WTC11 (cell line): Measurements from ENCODE around the gene LIN7B. TPM values are rescaled to one million over a fixed set of nuclear protein-coding genes. Genes with fewer than 3 reads are reported as not detected.

Experiments
- ATAC-seq: fragments of 200-7000 bp; cut with Tn5 transposase; 2 replicates; pipeline ENCODE4 v1.10.0; 2021; ENCODE audit warnings: mild to moderate bottlenecking, moderate library complexity
- CTCF ChIA-PET: fragments of 300-600 bp; sonication (Branson Sonifier 250); formaldehyde crosslinking; loops from one replicate; lab custom pipeline; 2021; ENCODE audit warnings: antibody characterized with exemption; lab: Charles Lee
- POLR2A ChIA-PET: fragments of 350-600 bp; sonication (Branson Sonifier 250); formaldehyde crosslinking; loops from one replicate; lab custom pipeline; 2021; ENCODE audit warnings: antibody characterized with exemption; lab: Charles Lee
- DNase-seq: peaks from one replicate; pipeline ENCODE4 v3.0.0; 2021; ENCODE audit warnings: low spot score
- H3K27ac Mint-ChIP-seq: 2 replicates; pipeline ENCODE4 v1.8.0; 2021; ENCODE audit warnings: mixed read lengths
- H3K27me3 Mint-ChIP-seq: 2 replicates; pipeline ENCODE4 v1.8.0; 2021; ENCODE audit warnings: low read depth, mild to moderate bottlenecking, moderate library complexity, mixed read lengths
- H3K36me3 Mint-ChIP-seq: 2 replicates; pipeline ENCODE4 v1.8.0; 2021; ENCODE audit warnings: mixed read lengths
- H3K4me1 Mint-ChIP-seq: 2 replicates; pipeline ENCODE4 v1.8.0; 2022; ENCODE audit warnings: mixed read lengths
- H3K4me3 Mint-ChIP-seq: 2 replicates; pipeline ENCODE4 v1.8.0; 2021; ENCODE audit warnings: mild to moderate bottlenecking, moderate library complexity, mixed read lengths
- H3K9me3 Mint-ChIP-seq: 2 replicates; pipeline ENCODE4 v1.8.0; 2021; ENCODE audit warnings: mixed read lengths
- ATF2 ChIP-seq: sonication (generic); formaldehyde crosslinking; IDR thresholded peaks from 2 replicates; pipeline ENCODE4 v1.8.1; 2022; ENCODE audit warnings: low read depth, missing genetic modification reagents, borderline replicate concordance
- CBFB ChIP-seq: sonication (generic); formaldehyde crosslinking; IDR thresholded peaks from 2 replicates; pipeline ENCODE4 v1.8.1; 2022; ENCODE audit warnings: mild to moderate bottlenecking, low read depth, missing genetic modification reagents
- CREB1 ChIP-seq: sonication (generic); formaldehyde crosslinking; IDR thresholded peaks from 2 replicates; pipeline ENCODE4 v1.8.0; 2023; ENCODE audit warnings: mild to moderate bottlenecking, missing genetic modification reagents
- E2F1 ChIP-seq: sonication (generic); formaldehyde crosslinking; IDR thresholded peaks from 2 replicates; pipeline ENCODE4 v1.8.0; 2022; ENCODE audit warnings: mild to moderate bottlenecking, missing genetic modification reagents
- E2F4 ChIP-seq: sonication (generic); formaldehyde crosslinking; IDR thresholded peaks from 2 replicates; pipeline ENCODE4 v1.8.1; 2022; ENCODE audit warnings: low read depth, mild to moderate bottlenecking, moderate library complexity, missing genetic modification reagents, borderline replicate concordance
- E2F5 ChIP-seq: sonication (generic); formaldehyde crosslinking; IDR thresholded peaks from 2 replicates; pipeline ENCODE4 v1.8.1; 2022; ENCODE audit warnings: mild to moderate bottlenecking, moderate library complexity, missing genetic modification reagents
- ETV6 ChIP-seq: sonication (generic); formaldehyde crosslinking; IDR thresholded peaks from 2 replicates; pipeline ENCODE4 v1.8.1; 2022; ENCODE audit warnings: mild to moderate bottlenecking, missing genetic modification reagents
- GTF2I ChIP-seq: fragments of 250-450 bp; sonication (Bioruptor Pico); conservative IDR thresholded peaks from 2 replicates; pipeline ENCODE4 v1.4.0; 2021; ENCODE audit warnings: mild to moderate bottlenecking
- HMGA2 ChIP-seq: fragments of 250-450 bp; sonication (Bioruptor Pico); IDR thresholded peaks from 2 replicates; pipeline ENCODE4 v1.4.0; 2021; ENCODE audit warnings: mild to moderate bottlenecking, moderate library complexity
- HMGXB4 ChIP-seq: sonication (generic); formaldehyde crosslinking; IDR thresholded peaks from 2 replicates; pipeline ENCODE4 v1.8.1; 2023; ENCODE audit warnings: mild to moderate bottlenecking, moderate library complexity, missing genetic modification reagents
- MYBL2 ChIP-seq: sonication (generic); formaldehyde crosslinking; IDR thresholded peaks from 2 replicates; pipeline ENCODE4 v1.8.1; 2023; ENCODE audit warnings: mild to moderate bottlenecking, moderate library complexity, missing genetic modification reagents
- NFATC4 ChIP-seq: fragments of 250-450 bp; sonication (Bioruptor Pico); IDR thresholded peaks from 2 replicates; pipeline ENCODE4 v1.9.0; 2021; ENCODE audit warnings: mild to moderate bottlenecking
- SOX15 ChIP-seq: fragments of 250-450 bp; sonication (Bioruptor Pico); IDR thresholded peaks from 2 replicates; pipeline ENCODE4 v1.9.0; 2021; ENCODE audit warnings: mild to moderate bottlenecking
- ZNF396 ChIP-seq: fragments of 250-450 bp; sonication (Bioruptor Pico); IDR thresholded peaks from 2 replicates; pipeline ENCODE4 v1.8.0; 2021; ENCODE audit warnings: mild to moderate bottlenecking, moderate library complexity, borderline replicate concordance
- ZNF532 ChIP-seq: fragments of 250-450 bp; sonication (Bioruptor Pico); IDR thresholded peaks from 2 replicates; pipeline ENCODE4 v1.9.0; 2021; ENCODE audit warnings: mild to moderate bottlenecking, borderline replicate concordance
- total RNA-seq: library from RNA; stranded (reverse); gene quantifications from 3 replicates; pipeline ENCODE4 v1.2.3, GENCODE V29; 2021

LIN7B gene
- total RNA-seq, 1 experiment from 2014 or later = 5.1 TPM

- H3K9me3 Mint-ChIP-seq = no peaks in the 10 kb centered on the region
- ChIA-PET CTCF (interaction anchor here (0.6 to 4.9 kb wide), 6 partner anchors 14 to 154 kb away, joined by 3 to 24 read pairs (median 4); no protein-coding TSS in a partner anchor), POLR2A (no interaction called here)
- DNase-seq (no peak), ATAC-seq (no peak)
- H3K4me3 Mint-ChIP-seq = no peak overlapping the region
- H3K27me3 Mint-ChIP-seq = peaks cover 18% of the 10 kb centered on the region
- H3K27ac Mint-ChIP-seq = no peak overlapping the region
- TF ChIP-seq ZNF396 (CRISPR knock-in tag) (no peak), GTF2I (CRISPR knock-in tag) (no peak), NFATC4 (CRISPR knock-in tag) (no peak), ZNF532 (CRISPR knock-in tag) (no peak), E2F1 (CRISPR knock-in tag) (no peak), HMGA2 (CRISPR knock-in tag) (no peak), HMGXB4 (CRISPR knock-in tag) (no peak), CBFB (CRISPR knock-in tag) (no peak), MYBL2 (CRISPR knock-in tag) (no peak), SOX15 (CRISPR knock-in tag) (no peak), CREB1 (CRISPR knock-in tag) (no peak), E2F5 (CRISPR knock-in tag) (no peak), E2F4 (no peak), ATF2 (CRISPR knock-in tag) (no peak), ETV6 (no peak)
- H3K4me1 Mint-ChIP-seq = peaks cover 22% of the 10 kb centered on the region
- peaks cover 25% of the 10 kb centered on the region for H3K36me3 Mint-ChIP-seq
Observed at GRCh38 chr19:49111218-49111998, 2.8 kb upstream of the LIN7B start.
